EL (cell line): ENCODE results near the gene STPG1.

ENCODE experiments used
- DNase-seq: peaks from one replicate; pipeline ENCODE4 v3.0.0-alpha.2; 2016

Gene STPG1

GRCh38 chr1:24426744-24427544, 13.4 kb upstream of the STPG1 start:
- no peak for DNase-seq

- no peak for DNase-seq
These were observed 12.3 kb upstream of the STPG1 start for GRCh38 chr1:24425922-24426321.

- no peak for DNase-seq
These were observed 11.9 kb upstream of the STPG1 start for GRCh38 chr1:24425441-24425840.

- no peak for DNase-seq
These were observed 11.4 kb upstream of the STPG1 start for GRCh38 chr1:24424990-24425389.

GRCh38 chr1:24424207-24424606, 10.6 kb upstream of the STPG1 start:
- DNase-seq = no peak

GRCh38 chr1:24421502-24421901, 7.9 kb upstream of the STPG1 start:
- peak; percentile 5 for DNase-seq

- DNase-seq = no peak
These were observed 7.0 kb upstream of the STPG1 start for GRCh38 chr1:24420547-24420946.

GRCh38 chr1:24418898-24419628, 5.5 kb upstream of the STPG1 start:
- DNase-seq = peak; percentile 13

GRCh38 chr1:24417681-24418080, 4.1 kb upstream of the STPG1 start:
- peak; percentile 82 for DNase-seq

GRCh38 chr1:24416666-24417391, 3.2 kb upstream of the STPG1 start:
- peak; percentile 99 for DNase-seq

- DNase-seq = peak; percentile 39
These were observed 2.5 kb upstream of the STPG1 start for GRCh38 chr1:24415910-24416665.

GRCh38 chr1:24415334-24415909, 1.8 kb upstream of the STPG1 start, which contains the start of gene NIPAL3:
Gene NIPAL3 (plus strand): TSS chr1:24415802. CDS start chr1:24419548, 3,746 bp downstream.
- DNase-seq = peak; percentile 99

- no peak for DNase-seq
These were observed 1.3 kb upstream of the STPG1 start for GRCh38 chr1:24414775-24415333.

- no peak for DNase-seq
These were observed 1.2 kb downstream of the STPG1 start for GRCh38 chr1:24412408-24412807.

GRCh38 chr1:24411963-24412362, 1.6 kb downstream of the STPG1 start:
- DNase-seq = peak; percentile 67

- DNase-seq = peak; percentile 18
These were observed 2.8 kb downstream of the STPG1 start for GRCh38 chr1:24410750-24411149.

- peak; percentile 91 for DNase-seq
These were observed 4.0 kb downstream of the STPG1 start for GRCh38 chr1:24409535-24409934.

- DNase-seq = no peak
These were observed 6.8 kb downstream of the STPG1 start for GRCh38 chr1:24406788-24407187.

- no peak for DNase-seq
These were observed 9.8 kb downstream of the STPG1 start for GRCh38 chr1:24403806-24404205.

- no peak for DNase-seq
These were observed 13.5 kb downstream of the STPG1 start for GRCh38 chr1:24400065-24400464.

- peak; percentile 90 for DNase-seq
These were observed 19.7 kb downstream of the STPG1 start for GRCh38 chr1:24393892-24394291.
